Mesendoderm (in vitro differentiated cells): ENCODE results near the gene PTPRZ1.
A peak's percentile ranks its signal among the peaks of the same experiment; 100 is the strongest.

Source experiments
- DNase-seq: peaks from one replicate; pipeline ENCODE4 v3.0.0; 2013
- H2AK5ac ChIP-seq: 2 replicates; pipeline ENCODE4 v1.6.1; 2013; ENCODE audit warnings: low read length, inconsistent platforms
- H2BK120ac ChIP-seq: 2 replicates; pipeline ENCODE4 v1.6.1; 2013; ENCODE audit warnings: low read depth, mild to moderate bottlenecking, low read length, moderate library complexity, mixed read lengths
- H2BK15ac ChIP-seq: replicated peaks from 2 replicates; pipeline ENCODE4 v1.6.1; 2013; ENCODE audit warnings: low read depth, mild to moderate bottlenecking, moderate library complexity
- H2BK5ac ChIP-seq: 2 replicates; pipeline ENCODE4 v1.6.1; 2013; ENCODE audit warnings: low read length, inconsistent platforms
- H3K18ac ChIP-seq: 2 replicates; pipeline ENCODE4 v1.6.1; 2013; ENCODE audit warnings: mild to moderate bottlenecking, low read length, mixed read lengths
- H3K23ac ChIP-seq: one replicate; pipeline ENCODE4 v1.6.1; 2013; ENCODE audit warnings: low read length
- H3K27ac ChIP-seq: 2 replicates; pipeline ENCODE4 v1.5.1; 2013; ENCODE audit warnings: low read depth, mild to moderate bottlenecking, inconsistent platforms, low read length, moderate library complexity
- H3K27me3 ChIP-seq: 2 replicates; pipeline ENCODE4 v1.6.1; 2013; ENCODE audit warnings: low read length, control low read depth, mild to moderate bottlenecking, inconsistent platforms; ENCODE audit not compliant: insufficient read depth, poor library complexity
- H3K36me3 ChIP-seq: 2 replicates; pipeline ENCODE4 v1.6.1; 2013; ENCODE audit warnings: low read length, inconsistent platforms; ENCODE audit not compliant: control insufficient read depth, insufficient read depth
- H3K4ac ChIP-seq: one replicate; pipeline ENCODE4 v1.6.1; 2013; ENCODE audit warnings: low read depth, mild to moderate bottlenecking, low read length, moderate library complexity
- H3K4me1 ChIP-seq: 2 replicates; pipeline ENCODE4 v1.6.1; 2013; ENCODE audit warnings: low read depth, low read length, inconsistent platforms; ENCODE audit not compliant: control insufficient read depth
- H3K4me2 ChIP-seq: 2 replicates; pipeline ENCODE4 v1.6.1; 2013; ENCODE audit warnings: low read length
- H3K4me3 ChIP-seq: 2 replicates; pipeline ENCODE4 v1.5.1; 2013; ENCODE audit warnings: mild to moderate bottlenecking, low read length
- H3K56ac ChIP-seq: one replicate; pipeline ENCODE4 v1.6.1; 2013; ENCODE audit warnings: low read length
- H3K79me1 ChIP-seq: 2 replicates; pipeline ENCODE4 v1.6.1; 2013; ENCODE audit warnings: low read length, inconsistent platforms
- H3K79me2 ChIP-seq: 2 replicates; pipeline ENCODE4 v1.6.1; 2013; ENCODE audit warnings: mild to moderate bottlenecking, low read length; ENCODE audit not compliant: control insufficient read depth, insufficient read depth
- H3K9ac ChIP-seq: 2 replicates; pipeline ENCODE4 v1.6.1; 2013; ENCODE audit warnings: low read length, inconsistent platforms
- H4K5ac ChIP-seq: one replicate; pipeline ENCODE4 v1.6.1; 2013; ENCODE audit warnings: low read length
- H4K8ac ChIP-seq: one replicate; pipeline ENCODE4 v1.6.1; 2013; ENCODE audit warnings: low read depth, mild to moderate bottlenecking, control low read depth, low read length, moderate library complexity
- WGBS: extraction: QIAGEN DNeasy Blood & Tissue Kit; methylation state at CpG from one replicate; pipeline ENCODE4 v1.1.7; 2013; ENCODE audit warnings: low lambda C conversion rate, missing lambda C conversion rate; ENCODE audit not compliant: insufficient coverage; ENCODE audit errors: extremely low coverage; 5-methylcytosine and 5-hydroxymethylcytosine counted together

The PTPRZ1 gene

DNA sequence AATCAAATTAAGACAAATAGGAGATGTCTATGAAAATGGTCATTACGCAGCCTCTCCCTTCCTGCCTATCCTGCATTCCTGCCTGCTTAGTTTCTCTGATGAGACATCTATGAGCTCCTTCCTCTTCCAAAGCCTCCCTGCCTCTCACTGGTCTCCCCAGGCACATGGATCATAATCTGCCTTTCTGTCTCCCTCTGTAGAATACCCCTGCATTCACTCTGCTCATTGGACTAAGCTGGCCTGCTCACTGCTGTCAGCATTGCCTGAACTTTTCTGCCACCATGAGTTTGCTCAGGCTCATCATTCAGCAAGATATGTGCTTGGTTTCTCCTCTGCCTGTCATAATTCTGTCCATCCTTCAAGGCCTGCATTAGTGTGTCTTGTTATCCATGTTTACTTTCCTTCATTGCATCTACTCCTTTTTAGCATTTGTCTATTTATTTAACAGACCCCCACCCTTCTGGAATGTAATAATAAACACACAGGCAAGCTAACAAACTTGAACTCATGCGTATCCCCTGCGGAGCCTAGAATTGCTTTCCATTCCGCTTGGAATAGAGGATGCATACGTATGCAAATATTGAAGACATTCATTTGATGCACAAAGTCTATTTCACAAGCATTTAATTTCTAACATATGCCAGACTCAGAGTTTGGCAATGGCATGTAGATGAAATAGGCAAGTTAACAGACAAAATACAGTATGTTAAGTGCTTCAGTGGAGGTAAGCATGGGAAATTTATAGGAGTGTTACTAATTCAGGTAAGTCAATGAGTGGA lies 88.3 kb downstream of the PTPRZ1 start:
- Histone ChIP-seq H3K36me3 (no peaks in the 10 kb centered on the region), H2BK15ac (no peak overlapping the region), H3K4ac (no peak overlapping the region), H4K5ac (no peak overlapping the region), H2BK5ac (no peak overlapping the region), H3K27me3 (no peaks in the 10 kb centered on the region), H3K18ac (no peak overlapping the region), H3K27ac (no peak overlapping the region), H3K23ac (no peak overlapping the region), H3K56ac (no peak overlapping the region), H3K4me3 (no peak overlapping the region), H3K4me2 (no peak overlapping the region), H4K8ac (no peak overlapping the region), H2AK5ac (no peak overlapping the region), H2BK120ac (no peak overlapping the region), H3K79me1 (no peaks in the 10 kb centered on the region), H3K4me1 (peaks cover 3% of the 10 kb centered on the region), H3K9ac (no peak overlapping the region), H3K79me2 (no peaks in the 10 kb centered on the region)
- DNase-seq: peak; percentile 66
- no CpG with 5 or more reads among the region's 5 CpGs for WGBS

GRCh38 chr7:121966276-121966934 lies 93.4 kb downstream of the PTPRZ1 start:
- Histone ChIP-seq H3K23ac (no peak overlapping the region), H2BK120ac (no peak overlapping the region), H3K18ac (no peak overlapping the region), H3K27me3 (no peaks in the 10 kb centered on the region), H4K5ac (no peak overlapping the region), H3K27ac (no peak overlapping the region), H3K4me2 (no peak overlapping the region), H2BK15ac (no peak overlapping the region), H3K79me2 (no peaks in the 10 kb centered on the region), H3K4me3 (no peak overlapping the region), H2BK5ac (no peak overlapping the region), H3K79me1 (no peaks in the 10 kb centered on the region), H3K9ac (no peak overlapping the region), H2AK5ac (no peak overlapping the region), H4K8ac (no peak overlapping the region), H3K36me3 (no peaks in the 10 kb centered on the region), H3K4me1 (no peaks in the 10 kb centered on the region), H3K4ac (no peak overlapping the region), H3K56ac (no peak overlapping the region)
- no peak for DNase-seq
- no CpG with 5 or more reads among the region's 2 CpGs for WGBS

DNA sequence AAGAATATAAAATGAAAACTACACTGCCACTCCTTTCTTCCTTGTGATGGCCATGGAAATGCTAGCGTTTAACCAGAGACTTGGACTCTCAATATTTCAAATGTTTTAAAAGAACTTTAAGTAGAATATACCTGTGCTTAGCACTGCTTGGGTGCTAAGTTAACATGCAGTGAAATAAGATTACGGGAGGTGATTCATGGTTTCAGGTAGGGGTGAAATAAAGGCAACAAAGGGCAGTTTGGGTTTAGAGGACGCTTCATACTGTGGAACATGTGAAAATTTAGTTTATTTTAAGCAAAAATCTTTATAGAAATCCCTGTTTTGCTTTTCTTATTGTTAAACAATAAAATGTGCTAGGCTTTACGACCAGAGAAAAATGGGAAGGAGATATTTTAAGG lies 94.0 kb downstream of the PTPRZ1 start:
- Histone ChIP-seq H3K4me3 (no peak overlapping the region), H4K5ac (no peak overlapping the region), H3K36me3 (no peaks in the 10 kb centered on the region), H3K4me2 (no peak overlapping the region), H3K18ac (no peak overlapping the region), H3K79me2 (no peaks in the 10 kb centered on the region), H3K4me1 (no peaks in the 10 kb centered on the region), H3K79me1 (no peaks in the 10 kb centered on the region), H3K4ac (no peak overlapping the region), H4K8ac (no peak overlapping the region), H2BK5ac (no peak overlapping the region), H2BK120ac (no peak overlapping the region), H3K23ac (no peak overlapping the region), H3K9ac (no peak overlapping the region), H2BK15ac (no peak overlapping the region), H3K27ac (no peak overlapping the region), H2AK5ac (no peak overlapping the region), H3K27me3 (no peaks in the 10 kb centered on the region), H3K56ac (no peak overlapping the region)
- no peak for DNase-seq
- no CpG with 5 or more reads among the region's 4 CpGs for WGBS

DNA sequence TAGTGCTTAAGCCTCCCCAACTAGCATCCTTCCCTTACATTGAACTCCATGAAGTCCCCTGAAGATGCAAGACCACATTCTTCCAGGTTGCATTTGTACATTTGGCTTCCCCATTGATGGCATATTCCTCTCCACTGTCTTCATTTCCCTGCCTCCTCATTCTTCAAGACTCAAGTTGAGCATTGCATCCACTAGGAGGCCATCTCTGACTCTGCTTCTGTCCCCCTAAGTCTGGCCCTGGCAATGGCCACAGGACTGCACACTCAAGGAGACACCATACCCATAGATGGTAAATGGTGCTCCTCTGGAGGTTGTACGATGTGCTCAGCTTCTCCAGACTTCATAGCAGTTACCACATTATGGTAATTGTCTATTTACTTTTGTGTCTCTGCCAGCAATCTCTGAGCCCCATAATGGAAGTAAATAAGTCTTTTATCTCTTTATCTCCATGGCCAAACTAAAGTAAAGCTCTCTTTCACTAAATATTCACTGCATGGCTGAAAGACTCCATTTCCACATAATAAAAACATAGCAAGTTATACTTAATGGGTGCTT lies 112.6 kb downstream of the PTPRZ1 start:
- peak; percentile 59 for DNase-seq
- no peaks in the 10 kb centered on the region for H3K79me2 ChIP-seq
- H4K5ac ChIP-seq: no peak overlapping the region
- no peak overlapping the region for H3K18ac ChIP-seq
- H4K8ac ChIP-seq: no peak overlapping the region
- H3K4ac ChIP-seq: no peak overlapping the region
- H2BK120ac ChIP-seq: no peak overlapping the region
- no peak overlapping the region for H3K27ac ChIP-seq
- no peak overlapping the region for H3K9ac ChIP-seq
- H3K79me1 ChIP-seq: no peaks in the 10 kb centered on the region
- H3K4me2 ChIP-seq: no peak overlapping the region
- H3K4me1 ChIP-seq: no peaks in the 10 kb centered on the region
- H2BK5ac ChIP-seq: no peak overlapping the region
- no peak overlapping the region for H3K23ac ChIP-seq
- H2BK15ac ChIP-seq: no peak overlapping the region
- H3K4me3 ChIP-seq: no peak overlapping the region
- WGBS: no CpG with 5 or more reads among the region's 1 CpG
- H2AK5ac ChIP-seq: no peak overlapping the region
- H3K27me3 ChIP-seq: no peaks in the 10 kb centered on the region
- H3K56ac ChIP-seq: no peak overlapping the region
- H3K36me3 ChIP-seq: no peaks in the 10 kb centered on the region

GRCh38 chr7:121992068-121992467 lies 119.1 kb downstream of the PTPRZ1 start:
- Histone ChIP-seq H2BK120ac (no peak overlapping the region), H3K4ac (no peak overlapping the region), H3K18ac (no peak overlapping the region), H3K9ac (no peak overlapping the region), H3K27me3 (no peaks in the 10 kb centered on the region), H3K4me3 (no peak overlapping the region), H2BK15ac (no peak overlapping the region), H3K4me1 (no peaks in the 10 kb centered on the region), H2AK5ac (no peak overlapping the region), H4K5ac (no peak overlapping the region), H2BK5ac (no peak overlapping the region), H3K4me2 (no peak overlapping the region), H4K8ac (no peak overlapping the region), H3K27ac (no peak overlapping the region), H3K36me3 (no peaks in the 10 kb centered on the region), H3K23ac (no peak overlapping the region), H3K56ac (no peak overlapping the region), H3K79me1 (no peaks in the 10 kb centered on the region), H3K79me2 (no peaks in the 10 kb centered on the region)
- DNase-seq: peak; percentile 58
- WGBS: no CpG with 5 or more reads among the region's 4 CpGs
